Breast epithelium (tissue), 3 donors: ENCODE measurements around the gene TPI1.

ENCODE experiments used
- POLR2AphosphoS5 ChIP-seq, 3 donors: sonication (generic); formaldehyde crosslinking; IDR thresholded peaks; one replicate each; pipeline ENCODE4 v1.6.1; 2017; ENCODE audit warnings: antibody characterized with exemption in 3 of 3
- TF ChIP-seq, protein P1 (sequence below), 3 donors: fragments of 450-650 bp; IDR thresholded peaks; one replicate each; pipeline ENCODE4 v1.5.1; 2016 to 2017; ENCODE audit warnings: antibody characterized with exemption in 3 of 3, mild to moderate bottlenecking in 3 of 3, moderate library complexity in 3 of 3

DNA sequence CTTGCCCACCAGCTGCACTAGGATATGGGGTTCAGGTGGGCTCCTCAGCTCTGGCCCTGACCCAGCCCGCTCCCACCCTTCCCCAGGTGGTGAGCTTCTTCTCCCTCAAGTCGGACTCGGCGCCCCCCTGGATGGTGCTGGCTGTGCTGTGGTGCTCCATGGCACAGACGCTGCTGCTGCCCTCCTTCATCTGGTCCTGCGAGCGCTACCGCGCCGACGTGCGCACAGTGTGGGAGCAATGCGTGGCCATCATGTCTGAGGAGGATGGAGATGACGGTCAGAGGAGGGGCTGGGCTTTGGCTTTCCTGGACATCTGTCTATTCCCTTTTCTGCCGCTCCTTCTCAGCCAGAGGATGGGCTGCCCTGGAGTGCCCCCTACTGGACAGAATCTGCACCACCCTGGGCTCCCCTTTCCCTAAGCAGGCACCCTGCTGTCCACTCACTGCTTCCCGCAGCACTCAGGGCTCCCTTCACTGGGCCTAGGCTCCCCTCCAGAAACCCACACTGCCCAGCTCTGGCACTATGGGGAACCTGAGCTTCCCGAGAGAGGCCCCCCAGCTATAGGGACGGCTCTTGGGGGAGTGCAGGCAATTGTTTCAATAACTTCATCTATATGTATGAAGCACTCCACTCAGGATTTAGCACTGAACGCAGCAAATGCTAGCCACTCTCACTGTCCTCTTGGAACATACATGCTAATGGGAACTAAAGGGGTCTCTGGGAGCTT, 41.8 kb upstream of the TPI1 start:
- TF ChIP-seq, protein P1, sequence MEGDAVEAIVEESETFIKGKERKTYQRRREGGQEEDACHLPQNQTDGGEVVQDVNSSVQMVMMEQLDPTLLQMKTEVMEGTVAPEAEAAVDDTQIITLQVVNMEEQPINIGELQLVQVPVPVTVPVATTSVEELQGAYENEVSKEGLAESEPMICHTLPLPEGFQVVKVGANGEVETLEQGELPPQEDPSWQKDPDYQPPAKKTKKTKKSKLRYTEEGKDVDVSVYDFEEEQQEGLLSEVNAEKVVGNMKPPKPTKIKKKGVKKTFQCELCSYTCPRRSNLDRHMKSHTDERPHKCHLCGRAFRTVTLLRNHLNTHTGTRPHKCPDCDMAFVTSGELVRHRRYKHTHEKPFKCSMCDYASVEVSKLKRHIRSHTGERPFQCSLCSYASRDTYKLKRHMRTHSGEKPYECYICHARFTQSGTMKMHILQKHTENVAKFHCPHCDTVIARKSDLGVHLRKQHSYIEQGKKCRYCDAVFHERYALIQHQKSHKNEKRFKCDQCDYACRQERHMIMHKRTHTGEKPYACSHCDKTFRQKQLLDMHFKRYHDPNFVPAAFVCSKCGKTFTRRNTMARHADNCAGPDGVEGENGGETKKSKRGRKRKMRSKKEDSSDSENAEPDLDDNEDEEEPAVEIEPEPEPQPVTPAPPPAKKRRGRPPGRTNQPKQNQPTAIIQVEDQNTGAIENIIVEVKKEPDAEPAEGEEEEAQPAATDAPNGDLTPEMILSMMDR (IDR thresholded peaks at IDR 0.05): peak; percentile 90 to 92 (median 91)
- peak in 1 of 3 donors; percentile 21 for TF ChIP-seq POLR2AphosphoS5 (IDR thresholded peaks at IDR 0.05)
